Measurements from ENCODE around the gene TTC28. TPM values are rescaled to one million over a fixed set of nuclear protein-coding genes. Genes with fewer than 3 reads are reported as not detected.

TTC28 gene
- total RNA-seq, 1 donor from 2014 or later, result 1.3 TPM

DNA sequence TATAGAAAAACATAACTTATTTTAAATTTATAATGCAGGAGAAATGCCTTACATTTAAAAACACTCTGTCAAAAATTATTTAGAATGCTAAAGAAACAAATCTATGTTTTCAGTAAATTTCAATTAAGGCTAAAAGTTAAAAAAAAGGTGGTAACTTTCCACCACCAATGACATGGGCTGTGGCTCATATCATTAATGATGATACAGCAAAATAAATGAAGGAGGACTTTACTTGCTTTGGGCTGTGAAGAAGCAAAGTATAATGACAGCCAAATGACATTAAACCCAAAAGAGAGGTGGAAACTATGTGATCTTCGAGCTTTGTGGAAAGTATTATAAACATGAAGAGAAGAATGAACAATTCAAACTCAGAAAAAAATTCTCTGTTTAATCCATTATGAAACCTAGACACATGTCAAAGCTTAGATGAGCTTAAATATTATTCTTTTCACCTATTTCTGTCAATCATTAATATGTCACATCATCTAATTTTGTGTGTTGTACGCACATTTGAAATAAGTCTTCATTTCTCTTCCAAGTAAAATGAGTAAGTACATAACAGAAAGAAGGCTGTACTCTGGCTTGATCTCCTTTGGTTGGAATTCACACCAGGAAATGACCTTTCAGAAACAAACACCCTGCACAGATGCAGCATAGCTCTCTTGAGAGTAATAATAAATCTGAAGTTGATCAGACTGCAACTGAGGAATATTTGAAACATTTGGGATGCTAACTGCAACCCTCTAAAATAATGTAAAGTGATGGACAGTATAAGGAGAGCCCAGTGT is 265.8 kb downstream of the TTC28 start:
- intact Hi-C loops (cut with micrococcal nuclease), result no loop called here
- Mint-ChIP-seq H3K4me3 (no peak overlapping the region), H3K27me3 (peaks cover 2% of the 10 kb centered on the region), H3K4me1 (peaks cover 3% of the 10 kb centered on the region), H3K36me3 (ENCODE audit: low read depth) (no peaks in the 10 kb centered on the region), H3K27ac (no peak overlapping the region), H3K9me3 (no peaks in the 10 kb centered on the region)
- no peak for DNase-seq

DNA sequence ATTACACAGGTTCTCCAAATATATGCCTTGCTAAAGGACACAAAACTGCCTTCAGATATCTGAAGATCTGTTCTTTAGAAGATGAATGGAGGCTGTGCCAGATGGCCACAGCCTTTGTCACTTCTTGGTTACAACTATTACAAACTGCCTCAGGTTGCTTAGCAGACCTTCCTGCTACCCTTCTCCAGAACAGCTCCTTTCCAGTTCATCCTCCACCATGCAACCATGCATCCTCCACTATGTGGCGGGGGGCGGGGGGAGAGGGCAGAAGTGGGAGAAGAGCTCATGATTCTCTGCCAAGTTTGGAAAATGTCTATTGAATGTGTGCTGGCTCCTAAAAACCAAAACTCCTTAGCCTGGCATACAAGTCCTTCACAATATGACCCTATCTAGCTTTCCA is 267.5 kb downstream of the TTC28 start:
- H3K4me1 Mint-ChIP-seq, result peaks cover 3% of the 10 kb centered on the region
- no peak for DNase-seq
- no peak overlapping the region for H3K4me3 Mint-ChIP-seq
- no peak overlapping the region for H3K27ac Mint-ChIP-seq
- no peaks in the 10 kb centered on the region for H3K36me3 Mint-ChIP-seq (ENCODE audit: low read depth)
- intact Hi-C loops (cut with micrococcal nuclease), result no loop called here
- no peaks in the 10 kb centered on the region for H3K9me3 Mint-ChIP-seq
- peaks cover 2% of the 10 kb centered on the region for H3K27me3 Mint-ChIP-seq

GRCh38 chr22:28411125-28411524 is 268.5 kb downstream of the TTC28 start:
- H3K9me3 Mint-ChIP-seq, result no peaks in the 10 kb centered on the region
- no peak for DNase-seq
- intact Hi-C loops (cut with micrococcal nuclease), result no loop called here
- no peak overlapping the region for H3K27ac Mint-ChIP-seq
- H3K27me3 Mint-ChIP-seq, result no peaks in the 10 kb centered on the region
- peaks cover 3% of the 10 kb centered on the region for H3K4me1 Mint-ChIP-seq
- H3K4me3 Mint-ChIP-seq, result no peak overlapping the region
- H3K36me3 Mint-ChIP-seq (ENCODE audit: low read depth), result no peaks in the 10 kb centered on the region

- DNase-seq, result no peak
- no peaks in the 10 kb centered on the region for H3K27me3 Mint-ChIP-seq
- intact Hi-C loops (cut with micrococcal nuclease), result no loop called here
- H3K36me3 Mint-ChIP-seq (ENCODE audit: low read depth), result no peaks in the 10 kb centered on the region
- H3K27ac Mint-ChIP-seq, result no peak overlapping the region
- H3K4me3 Mint-ChIP-seq, result no peak overlapping the region
- peaks cover 6% of the 10 kb centered on the region for H3K4me1 Mint-ChIP-seq
- H3K9me3 Mint-ChIP-seq, result no peaks in the 10 kb centered on the region
Measured at GRCh38 chr22:28410050-28410816, 269.4 kb downstream of the TTC28 start.

DNA sequence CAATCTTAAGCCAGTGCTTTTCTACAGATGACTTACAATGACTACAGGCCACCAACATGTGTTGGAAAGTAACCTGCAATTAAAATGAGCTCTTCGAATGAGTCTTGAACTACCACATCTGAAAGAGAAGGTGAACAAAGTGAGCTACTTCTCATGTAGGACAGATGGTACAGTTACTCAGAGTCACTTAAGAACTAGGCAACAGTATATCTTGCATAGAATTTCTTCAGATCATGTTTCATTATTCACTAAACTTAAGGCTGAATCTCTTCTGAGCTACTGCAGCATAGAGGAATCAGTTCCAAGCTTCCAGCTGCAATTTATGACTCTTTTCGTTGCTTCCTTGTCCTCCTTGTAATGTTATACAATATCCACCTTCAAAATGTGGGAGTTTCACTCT is 270.9 kb downstream of the TTC28 start:
- Mint-ChIP-seq H3K9me3 (peaks cover 6% of the 10 kb centered on the region), H3K4me1 (peaks cover 10% of the 10 kb centered on the region), H3K36me3 (ENCODE audit: low read depth) (no peaks in the 10 kb centered on the region), H3K27me3 (no peaks in the 10 kb centered on the region), H3K27ac (no peak overlapping the region), H3K4me3 (no peak overlapping the region)
- intact Hi-C loops (cut with micrococcal nuclease), result no loop called here
- DNase-seq, result no peak

GRCh38 chr22:28407645-28408044 is 272.0 kb downstream of the TTC28 start:
- no peak overlapping the region for H3K27ac Mint-ChIP-seq
- no peaks in the 10 kb centered on the region for H3K36me3 Mint-ChIP-seq (ENCODE audit: low read depth)
- intact Hi-C loops (cut with micrococcal nuclease), result no loop called here
- H3K4me3 Mint-ChIP-seq, result no peak overlapping the region
- no peaks in the 10 kb centered on the region for H3K27me3 Mint-ChIP-seq
- H3K4me1 Mint-ChIP-seq, result peaks cover 17% of the 10 kb centered on the region
- peaks cover 6% of the 10 kb centered on the region for H3K9me3 Mint-ChIP-seq
- DNase-seq, result no peak

- Mint-ChIP-seq H3K27ac (no peak overlapping the region), H3K36me3 (ENCODE audit: low read depth) (peaks cover 3% of the 10 kb centered on the region)
Measured at GRCh38 chr22:28406246-28406645, 273.4 kb downstream of the TTC28 start.

DNA sequence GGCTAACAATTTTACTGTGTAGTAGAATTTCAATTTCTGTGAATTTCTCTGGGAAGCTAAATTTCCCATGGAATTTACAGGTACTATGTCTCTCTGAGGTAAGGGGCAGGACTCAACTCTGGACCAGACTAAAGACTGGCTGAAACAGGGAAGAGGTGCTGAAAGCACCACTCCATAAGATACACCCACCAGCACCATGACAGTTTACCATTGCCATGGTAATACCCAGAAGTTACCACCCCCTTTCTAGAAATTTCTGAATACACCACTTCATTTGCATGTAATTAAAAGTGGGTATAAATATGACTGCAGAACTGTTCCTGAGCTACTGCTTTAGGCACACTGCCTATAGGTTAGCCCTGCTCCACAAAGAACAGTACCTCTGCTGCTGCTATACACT is 274.1 kb downstream of the TTC28 start:
- no peaks in the 10 kb centered on the region for H3K27me3 Mint-ChIP-seq
- peaks cover 3% of the 10 kb centered on the region for H3K36me3 Mint-ChIP-seq (ENCODE audit: low read depth)
- no peak for DNase-seq
- H3K27ac Mint-ChIP-seq, result no peak overlapping the region
- intact Hi-C loops (cut with micrococcal nuclease), result no loop called here
- H3K9me3 Mint-ChIP-seq, result peaks cover 6% of the 10 kb centered on the region
- H3K4me3 Mint-ChIP-seq, result no peak overlapping the region
- H3K4me1 Mint-ChIP-seq, result peaks cover 26% of the 10 kb centered on the region

More at GRCh38 chr22:28406246-28406645, 273.4 kb downstream of the TTC28 start:
- Mint-ChIP-seq H3K4me3 (no peak overlapping the region), H3K27me3 (no peaks in the 10 kb centered on the region), H3K4me1 (peaks cover 24% of the 10 kb centered on the region), H3K9me3 (peaks cover 6% of the 10 kb centered on the region)
- no peak for DNase-seq
- intact Hi-C loops (cut with micrococcal nuclease), result no loop called here

GRCh38 chr22:28402539-28402938 is 277.1 kb downstream of the TTC28 start:
- H3K9me3 Mint-ChIP-seq, result peaks cover 6% of the 10 kb centered on the region
- H3K4me1 Mint-ChIP-seq, result peaks cover 32% of the 10 kb centered on the region
- peak overlapping the region; percentile 39 for H3K4me3 Mint-ChIP-seq
- DNase-seq, result no peak
- H3K36me3 Mint-ChIP-seq (ENCODE audit: low read depth), result peaks cover 3% of the 10 kb centered on the region
- intact Hi-C loops (cut with micrococcal nuclease), result loop anchor here (1.0 to 5.0 kb wide), 3 partner anchors 23 to 396 kb away; no protein-coding TSS in a partner anchor
- H3K27me3 Mint-ChIP-seq, result peaks cover 1% of the 10 kb centered on the region
- H3K27ac Mint-ChIP-seq, result peak overlapping the region; percentile 80

DNA sequence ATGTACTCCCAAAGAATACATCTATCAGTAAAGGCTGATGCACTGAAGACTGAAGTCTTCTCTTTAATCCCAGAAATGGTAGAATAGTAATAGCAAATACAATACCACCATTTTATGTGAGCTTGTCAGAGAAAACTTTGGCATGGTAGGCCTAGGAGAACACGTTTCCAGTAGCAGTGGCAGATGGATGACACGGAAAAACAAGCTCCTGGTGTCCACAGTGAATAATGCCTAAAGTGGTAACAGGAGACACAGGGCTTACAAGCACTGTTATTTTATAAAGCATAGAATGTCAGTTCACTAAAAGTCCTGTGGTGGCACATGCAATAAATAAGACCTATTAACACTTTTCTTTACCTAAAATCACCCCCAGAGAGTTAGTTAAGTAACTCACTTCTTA is 277.6 kb downstream of the TTC28 start:
- Mint-ChIP-seq H3K27ac (peak overlapping the region; percentile 80), H3K4me3 (peak overlapping the region; percentile 39), H3K27me3 (peaks cover 1% of the 10 kb centered on the region), H3K36me3 (ENCODE audit: low read depth) (peaks cover 3% of the 10 kb centered on the region), H3K4me1 (peaks cover 37% of the 10 kb centered on the region), H3K9me3 (peaks cover 6% of the 10 kb centered on the region)
- no peak for DNase-seq
- intact Hi-C loops (cut with micrococcal nuclease), result loop anchor here (1.0 to 5.0 kb wide), 3 partner anchors 23 to 397 kb away; no protein-coding TSS in a partner anchor

- no peak overlapping the region for H3K27ac Mint-ChIP-seq
- peaks cover 52% of the 10 kb centered on the region for H3K4me1 Mint-ChIP-seq
- no peaks in the 10 kb centered on the region for H3K9me3 Mint-ChIP-seq
- no peak overlapping the region for H3K4me3 Mint-ChIP-seq
- DNase-seq, result no peak
- peaks cover 1% of the 10 kb centered on the region for H3K27me3 Mint-ChIP-seq
- intact Hi-C loops (cut with micrococcal nuclease), result loop anchor here (5.0 kb wide), 1 partner anchor 43 kb away; no protein-coding TSS in a partner anchor
- peaks cover 3% of the 10 kb centered on the region for H3K36me3 Mint-ChIP-seq (ENCODE audit: low read depth)
Measured at GRCh38 chr22:28398981-28399380, 280.7 kb downstream of the TTC28 start.

DNA sequence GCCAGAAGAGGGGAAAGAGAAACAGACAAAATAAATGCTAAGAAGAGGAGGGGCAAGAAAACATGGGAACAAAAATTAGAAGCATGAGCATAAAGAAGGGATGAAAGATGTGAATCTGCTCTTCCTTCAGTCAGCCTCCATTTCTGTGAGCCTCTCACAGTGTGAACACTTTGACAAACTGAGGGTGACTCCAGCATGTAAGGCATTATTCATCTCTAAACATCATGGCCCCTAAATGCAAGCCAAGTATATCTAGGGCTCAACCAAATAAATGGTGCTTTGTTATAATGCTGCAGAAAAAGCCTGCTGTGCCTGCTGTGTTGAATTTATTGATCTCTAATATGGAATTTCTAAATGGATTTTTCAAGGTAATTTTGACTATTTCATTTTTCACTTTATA is 281.3 kb downstream of the TTC28 start:
- H3K27ac Mint-ChIP-seq, result no peak overlapping the region
- DNase-seq, result no peak
- H3K4me3 Mint-ChIP-seq, result no peak overlapping the region
- intact Hi-C loops (cut with micrococcal nuclease), result loop anchor here (5.0 kb wide), 1 partner anchor 44 kb away; no protein-coding TSS in a partner anchor
- no peaks in the 10 kb centered on the region for H3K9me3 Mint-ChIP-seq
- H3K36me3 Mint-ChIP-seq (ENCODE audit: low read depth), result peaks cover 3% of the 10 kb centered on the region
- peaks cover 50% of the 10 kb centered on the region for H3K4me1 Mint-ChIP-seq
- H3K27me3 Mint-ChIP-seq, result peaks cover 1% of the 10 kb centered on the region

- H3K4me1 Mint-ChIP-seq, result peaks cover 41% of the 10 kb centered on the region
Measured at GRCh38 chr22:28397306-28397705, 282.3 kb downstream of the TTC28 start.

More at GRCh38 chr22:28397306-28397705, 282.3 kb downstream of the TTC28 start:
- Mint-ChIP-seq H3K27ac (peak overlapping the region; percentile 65), H3K9me3 (no peaks in the 10 kb centered on the region), H3K27me3 (peaks cover 1% of the 10 kb centered on the region), H3K36me3 (ENCODE audit: low read depth) (peaks cover 3% of the 10 kb centered on the region), H3K4me3 (no peak overlapping the region)
- no peak for DNase-seq
- intact Hi-C loops (cut with micrococcal nuclease), result loop anchor here (5.0 kb wide), 1 partner anchor 45 kb away; no protein-coding TSS in a partner anchor
